H1 (cell line): ENCODE results near the gene AGFG1. TPM values are rescaled to one million over a fixed set of nuclear protein-coding genes. Genes with fewer than 3 reads are reported as not detected.

Experiments used
- CTCF ChIA-PET: fragments of 300-600 bp; sonication (Branson Sonifier 250); formaldehyde crosslinking; loops from one replicate; lab custom pipeline; 2021; ENCODE audit not compliant: partially characterized antibody; lab: Charles Lee
- POLR2A ChIA-PET: fragments of 300-600 bp; sonication (Branson Sonifier 250); formaldehyde crosslinking; loops from one replicate; lab custom pipeline; 2021; ENCODE audit warnings: inconsistent platforms; ENCODE audit not compliant: partially characterized antibody; lab: Charles Lee
- DNase-seq, 2 experiments: peaks; one replicate each; pipeline versions ENCODE4 v3.0.0 to v3.0.0-alpha.2; 2010 to 2022; ENCODE audit warnings: low spot score in 2 of 2, low read depth in 1 of 2, mixed read lengths in 1 of 2
- FAIRE-seq: peaks from 2 replicates; lab custom pipeline; 2011; peaks lifted over from hg19 to GRCh38; lab: Jason Lieb, UNC
- H2AFZ ChIP-seq: 2 replicates; pipeline ENCODE4 v1.8.1; 2012; ENCODE audit warnings: low read length, inconsistent platforms
- H2AK5ac ChIP-seq: 2 replicates; pipeline ENCODE4 v1.6.1; 2013; ENCODE audit warnings: low read depth, low read length
- H2BK120ac ChIP-seq: replicated peaks from 2 replicates; pipeline ENCODE3; 2013; ENCODE audit warnings: low read depth, low read length, inconsistent platforms
- H2BK12ac ChIP-seq: 2 replicates; pipeline ENCODE4 v1.6.1; 2013; ENCODE audit warnings: low read depth, low read length
- H2BK15ac ChIP-seq: 2 replicates; pipeline ENCODE4 v1.6.1; 2013; ENCODE audit warnings: low read length
- H2BK20ac ChIP-seq: 2 replicates; pipeline ENCODE4 v1.6.1; 2013; ENCODE audit warnings: low read length
- H2BK5ac ChIP-seq: 2 replicates; pipeline ENCODE4 v1.6.1; 2013; ENCODE audit warnings: low read depth, low read length
- H3K14ac ChIP-seq: 2 replicates; pipeline ENCODE4 v1.6.1; 2013; ENCODE audit warnings: inconsistent platforms; ENCODE audit not compliant: insufficient read length
- H3K18ac ChIP-seq: 2 replicates; pipeline ENCODE4 v1.6.1; 2013; ENCODE audit warnings: low read length; ENCODE audit errors: extremely low read depth
- H3K23ac ChIP-seq: 2 replicates; pipeline ENCODE4 v1.6.1; 2013; ENCODE audit warnings: inconsistent platforms; ENCODE audit not compliant: insufficient read length
- H3K23me2 ChIP-seq: 2 replicates; pipeline ENCODE4 v1.6.1; 2013; ENCODE audit warnings: low read depth, low read length
- H3K27ac ChIP-seq: 2 replicates; pipeline ENCODE4 v1.6.1; 2011; ENCODE audit warnings: low read depth, low read length, inconsistent platforms
- H3K27me3 ChIP-seq, 4 experiments: replicated peaks in 1 of 4; 1 replicate in 1 of 4; 2 replicates in 3 of 4; pipeline versions ENCODE4 v1.6.1 to v1.8.1; 2011 to 2013; ENCODE audit warnings: low read length in 3 of 4, mild to moderate bottlenecking in 3 of 4, inconsistent platforms in 2 of 4, mixed read lengths in 2 of 4, moderate library complexity in 1 of 4; ENCODE audit not compliant: control insufficient read depth in 3 of 4, insufficient read depth in 3 of 4; ENCODE audit errors: extremely low read depth in 1 of 4
- H3K36me3 ChIP-seq, 4 experiments: 2 replicates each; pipeline versions ENCODE4 v1.6.1 to v1.8.1; 2011 to 2013; ENCODE audit warnings: mild to moderate bottlenecking in 4 of 4, low read length in 3 of 4, moderate library complexity in 2 of 4, control low read depth in 1 of 4, inconsistent platforms in 1 of 4; ENCODE audit not compliant: insufficient read depth in 4 of 4, control insufficient read depth in 2 of 4
- H3K4ac ChIP-seq: replicated peaks from 2 replicates; pipeline ENCODE3; 2013; ENCODE audit warnings: low read length, low read depth, mixed read lengths, inconsistent platforms; ENCODE audit not compliant: insufficient read length
- H3K4me1 ChIP-seq, 4 experiments: replicated peaks in 1 of 4; 1 replicate in 1 of 4; 2 replicates in 3 of 4; pipeline versions ENCODE4 v1.6.1 to v1.8.1; 2011 to 2013; ENCODE audit warnings: low read length in 3 of 4, inconsistent platforms in 2 of 4, mixed read lengths in 1 of 4; ENCODE audit not compliant: insufficient read depth in 4 of 4, control insufficient read depth in 3 of 4
- H3K4me2 ChIP-seq, 2 experiments: 2 replicates each; pipeline versions ENCODE4 v1.6.1 to v1.8.1; 2011 to 2013; ENCODE audit warnings: low read depth in 2 of 2, low read length in 2 of 2, control low read depth in 1 of 2, inconsistent platforms in 1 of 2, mild to moderate bottlenecking in 1 of 2; ENCODE audit not compliant: insufficient read depth in 1 of 2
- H3K4me3 ChIP-seq, 4 experiments: fragments of 200-600, 300-600 bp in 1 of 4; sonication (generic), shearing (Covaris generic), sonication (Bioruptor Twin) in 1 of 4; 2 replicates each; pipeline versions ENCODE4 v1.5.1 to v1.8.1; 2011 to 2016; ENCODE audit warnings: low read length in 4 of 4, low read depth in 3 of 4, control low read depth in 2 of 4, inconsistent platforms in 2 of 4, mild to moderate bottlenecking in 2 of 4, mixed read lengths in 1 of 4, moderate library complexity in 1 of 4; ENCODE audit not compliant: insufficient read depth in 2 of 4; ENCODE audit errors: extremely low read depth in 1 of 4
- H3K56ac ChIP-seq: replicated peaks from 2 replicates; pipeline ENCODE3; 2013; ENCODE audit warnings: low read depth, mild to moderate bottlenecking, mixed read lengths, low read length, inconsistent platforms; ENCODE audit not compliant: insufficient read length
- H3K79me1 ChIP-seq: 2 replicates; pipeline ENCODE4 v1.6.1; 2013; ENCODE audit warnings: low read depth, low read length, control low read depth
- H3K79me2 ChIP-seq, 2 experiments: 2 replicates each; pipeline versions ENCODE4 v1.6.1 to v1.8.1; 2012 to 2013; ENCODE audit warnings: low read length in 2 of 2, mild to moderate bottlenecking in 2 of 2, inconsistent platforms in 1 of 2; ENCODE audit not compliant: insufficient read depth in 2 of 2, control insufficient read depth in 1 of 2
- H3K9ac ChIP-seq, 4 experiments: replicated peaks in 1 of 4; 1 replicate in 1 of 4; 2 replicates in 3 of 4; pipeline versions ENCODE4 v1.6.1 to v1.8.1; 2011 to 2013; ENCODE audit warnings: low read depth in 3 of 4, low read length in 3 of 4, control low read depth in 2 of 4, mild to moderate bottlenecking in 2 of 4, moderate library complexity in 2 of 4, inconsistent platforms in 1 of 4; ENCODE audit errors: extremely low read depth in 1 of 4
- H3K9me3 ChIP-seq, 2 experiments: 2 replicates each; pipeline versions ENCODE4 v1.6.1 to v1.8.1; 2012 to 2013; ENCODE audit warnings: mild to moderate bottlenecking in 2 of 2, moderate library complexity in 2 of 2, control low read depth in 1 of 2, inconsistent platforms in 1 of 2, low read depth in 1 of 2, low read length in 1 of 2, mixed read lengths in 1 of 2; ENCODE audit not compliant: insufficient read depth in 2 of 2
- H4K20me1 ChIP-seq, 2 experiments: replicated peaks in 1 of 2; 2 replicates each; pipeline versions ENCODE3 to v1.8.1; 2011 to 2013; ENCODE audit warnings: inconsistent platforms in 2 of 2, low read length in 2 of 2, mild to moderate bottlenecking in 1 of 2; ENCODE audit not compliant: insufficient read depth in 2 of 2, control insufficient read depth in 1 of 2
- H4K5ac ChIP-seq: 2 replicates; pipeline ENCODE4 v1.6.1; 2013; ENCODE audit warnings: low read length, low read depth, mixed read lengths, inconsistent platforms; ENCODE audit not compliant: insufficient read length
- H4K8ac ChIP-seq: 2 replicates; pipeline ENCODE4 v1.8.0; 2013; ENCODE audit warnings: mild to moderate bottlenecking, moderate library complexity, low read length, inconsistent platforms; ENCODE audit not compliant: insufficient read depth; ENCODE audit errors: extremely low read depth
- H4K91ac ChIP-seq: replicated peaks from 2 replicates; pipeline ENCODE3; 2013; ENCODE audit warnings: low read length, mixed read lengths, inconsistent platforms; ENCODE audit not compliant: insufficient read length
- GABPA ChIP-seq: IDR thresholded peaks from 2 replicates; pipeline ENCODE4 v1.6.1; 2011; ENCODE audit warnings: mild to moderate bottlenecking, low read length, moderate library complexity, borderline replicate concordance; ENCODE audit not compliant: insufficient read depth
- GTF2F1 ChIP-seq: IDR thresholded peaks from 2 replicates; pipeline ENCODE4 v1.6.1; 2012; ENCODE audit warnings: low read depth, low read length, improper control_type of control experiment, borderline replicate concordance
- RBBP5 ChIP-seq: IDR thresholded peaks from 2 replicates; pipeline ENCODE4 v1.7.1; 2012; ENCODE audit warnings: low read depth, mild to moderate bottlenecking, inconsistent platforms, low read length, moderate library complexity, borderline replicate concordance
- RFX5 ChIP-seq: IDR thresholded peaks from 2 replicates; pipeline ENCODE4 v1.6.1; 2011; ENCODE audit warnings: low read depth, low read length, improper control_type of control experiment, borderline replicate concordance
- SP4 ChIP-seq: IDR thresholded peaks from 2 replicates; pipeline ENCODE4 v1.6.1; 2012; ENCODE audit warnings: low read length, inconsistent platforms
- TAF7 ChIP-seq: optimal IDR thresholded peaks from 2 replicates; pipeline ENCODE3; 2011; ENCODE audit warnings: low read depth, mild to moderate bottlenecking, inconsistent platforms, low read length, moderate library complexity, borderline replicate concordance
- WGBS, 2 experiments: shearing (Covaris generic) in 1 of 2; methylation state at CpG; one replicate each; pipeline versions ENCODE4 v1.1.6 to v1.1.7; 2013 to 2015; ENCODE audit warnings: low lambda C conversion rate in 2 of 2, mixed read lengths in 2 of 2, inconsistent platforms in 1 of 2, low coverage in 1 of 2, missing lambda C conversion rate in 1 of 2; ENCODE audit not compliant: insufficient replicate concordance in 2 of 2, insufficient coverage in 1 of 2, insufficient read length in 1 of 2; ENCODE audit errors: extremely low coverage in 1 of 2, missing lambda C conversion rate in 1 of 2; 5-methylcytosine and 5-hydroxymethylcytosine counted together
- polyA plus RNA-seq, 7 experiments: library from polyadenylated mRNA; depleted of rRNA in 3 of 7; stranded (reverse) in 5 of 7; unstranded in 2 of 7; fragments of >200 nt in 5 of 7; fragments of 200-250 nt in 2 of 7; gene quantifications; 1 replicate in 5 of 7; 2 replicates in 1 of 7; 4 replicates in 1 of 7; pipeline versions ENCODE4 v1.2.1 to v1.2.3, GENCODE V29; 2011 to 2013; ENCODE audit warnings: missing spikeins in 2 of 7, mixed read lengths in 2 of 7
- total RNA-seq: library from RNA; stranded (reverse); fragmentation: NEBNext Ultra II Directional; extraction: Animal tissue kit (Norgen Biotek cat#: 25700); gene quantifications from 2 replicates; pipeline ENCODE4 v1.2.1, GENCODE V29; 2021

Gene AGFG1
- total and polyA plus RNA-seq, 2 of the 8 experiments (the other 6 are each of a cell fraction or from before 2014, with no cell fraction given), result 102 to 147 TPM

DNA sequence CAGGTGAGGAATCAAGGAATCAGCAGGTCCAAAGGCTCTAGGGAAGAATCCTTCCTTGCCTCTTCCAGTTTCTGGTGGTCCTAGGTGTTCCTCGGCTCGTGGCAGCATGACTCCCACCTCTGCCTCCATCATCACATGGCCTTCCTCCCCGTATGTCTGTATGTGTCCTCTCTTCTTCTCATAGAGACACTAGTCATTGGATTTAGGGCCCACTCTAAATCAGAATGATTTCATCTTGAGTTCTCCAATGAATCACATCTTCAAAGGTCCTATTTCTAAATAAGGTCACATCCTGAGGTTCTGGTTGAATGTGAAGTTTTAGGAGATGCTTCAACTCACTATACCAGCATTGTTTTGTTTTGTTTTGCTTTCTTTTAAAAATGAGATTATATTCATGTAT is 11.1 kb upstream of the AGFG1 start:
- Histone ChIP-seq H4K8ac (no peak overlapping the region), H3K18ac (no peak overlapping the region), H2AK5ac (no peak overlapping the region), H4K91ac (no peak overlapping the region), H3K9me3 (no peaks in the 10 kb centered on the region), H3K27ac (no peak overlapping the region), H4K20me1 (no peaks in the 10 kb centered on the region), H3K23me2 (no peaks in the 10 kb centered on the region), H3K79me1 (no peaks in the 10 kb centered on the region), H4K5ac (no peak overlapping the region), H3K4ac (no peak overlapping the region), H3K14ac (no peak overlapping the region), H3K4me1 (peaks cover 0 to 2% (median under 1%) of the 10 kb centered on the region in 4 experiments; a peak in 2 of 7 replicates), H3K36me3 (no peaks in the 10 kb centered on the region), H2BK120ac (no peak overlapping the region), H3K56ac (no peak overlapping the region), H2BK5ac (no peak overlapping the region), H3K4me3 (no peak overlapping the region), H3K4me2 (no peak overlapping the region), H2BK12ac (no peak overlapping the region), H2BK15ac (no peak overlapping the region), H3K23ac (no peak overlapping the region), H2AFZ (no peak overlapping the region), H3K27me3 (no peaks in the 10 kb centered on the region), H3K79me2 (no peaks in the 10 kb centered on the region), H2BK20ac (no peak overlapping the region), H3K9ac (no peak overlapping the region)
- TF ChIP-seq GTF2F1, result no peak
- TF ChIP-seq RFX5, result no peak
- no peak for TF ChIP-seq GABPA
- no peak for TF ChIP-seq SP4
- no peak for TF ChIP-seq RBBP5
- no peak for TF ChIP-seq TAF7
- ChIA-PET CTCF (interaction anchor here (1.6 kb wide), 1 partner anchor 196 kb away, joined by 3 read pairs; no protein-coding TSS in a partner anchor), POLR2A (interaction anchor here (1.0 kb wide), 1 partner anchor 100 kb away, joined by 3 read pairs; no protein-coding TSS in a partner anchor)
- FAIRE-seq (no peak), DNase-seq (no peak)
- 100% methylated on average over 3 of the region's 3 CpGs; no CpG with 5 or more reads in 1 of the 2 experiments for WGBS, 2 experiments
